Activated CD4-positive, alpha-beta T cell treated with anti-CD3 and anti-CD28 coated beads, Interleukin-2, Interleukin-4, amounts not matched to agents 100 ng/mL and 50 ng/mL, durations not matched to agents 16 hours and 8 hours (primary cell): ENCODE data around the gene GSTM4.

Experiments used
- DNase-seq: peaks from one replicate; pipeline ENCODE4 v3.0.0-alpha.2; 2020; ENCODE audit warnings: low spot score

Gene GSTM4

DNA sequence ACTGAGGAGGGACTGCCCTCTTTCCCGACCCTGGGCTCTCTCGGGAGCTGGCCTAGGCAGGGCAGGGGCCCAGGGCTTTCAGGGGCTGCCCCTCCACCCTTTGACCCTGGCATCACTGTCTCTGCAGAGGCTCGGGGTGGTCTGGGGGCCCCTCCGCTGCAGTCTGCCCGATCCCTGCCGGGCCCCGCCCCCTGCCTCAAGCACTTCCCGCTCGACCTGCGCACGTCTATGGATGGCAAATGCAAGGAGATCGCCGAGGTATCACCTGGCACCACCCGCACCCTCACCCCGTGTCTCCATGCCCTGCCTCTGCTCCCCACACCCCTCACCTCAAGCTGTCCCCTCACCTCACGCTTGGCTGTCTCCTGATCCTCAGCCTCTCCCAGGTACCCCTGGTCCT, 30.7 kb upstream of the GSTM4 start:
- DNase-seq, result no peak

DNA sequence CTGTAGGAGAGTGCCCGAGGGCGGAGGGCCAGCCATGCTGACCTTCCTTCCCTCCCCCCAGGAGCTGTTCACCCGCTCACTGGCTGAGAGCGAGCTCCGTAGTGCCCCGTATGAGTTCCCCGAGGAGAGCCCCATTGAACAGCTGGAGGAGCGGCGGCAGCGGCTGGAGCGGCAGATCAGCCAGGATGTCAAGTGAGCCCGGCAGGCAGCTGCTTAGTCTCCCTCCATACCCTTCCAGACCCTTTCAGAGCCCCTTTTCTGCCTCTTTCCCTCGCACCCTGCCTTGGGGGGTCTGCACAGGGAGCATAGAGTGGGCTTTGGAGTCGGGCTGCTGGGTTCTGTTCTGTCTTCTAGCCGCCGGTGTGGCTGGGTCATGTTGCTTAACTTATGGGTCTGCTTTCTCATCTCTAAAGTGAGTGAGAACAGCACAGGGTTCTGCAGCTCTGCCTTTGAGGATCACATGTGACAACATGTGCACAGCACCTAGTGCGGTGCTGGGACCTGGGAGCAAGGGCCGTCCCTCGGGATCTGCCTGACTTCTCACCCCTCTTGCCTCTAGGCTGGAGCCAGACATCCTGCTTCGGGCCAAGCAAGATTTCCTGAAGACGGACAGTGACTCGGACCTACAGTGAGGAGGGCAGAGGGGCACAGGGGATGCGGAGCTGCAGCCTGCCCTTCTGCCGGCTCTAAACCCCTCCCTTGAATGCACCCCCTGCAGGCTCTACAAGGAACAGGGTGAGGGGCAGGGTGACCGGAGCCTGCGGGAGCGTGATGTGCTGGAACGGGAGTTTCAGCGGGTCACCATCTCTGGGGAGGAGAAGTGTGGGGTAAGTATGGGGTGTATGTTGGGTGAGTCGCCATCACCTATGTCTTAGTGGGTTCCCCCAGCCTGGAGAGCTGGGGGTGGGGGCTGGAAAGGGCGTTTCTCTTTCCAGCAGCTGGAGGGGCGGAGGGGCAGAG, 30.0 kb upstream of the GSTM4 start:
- no peak for DNase-seq

DNA sequence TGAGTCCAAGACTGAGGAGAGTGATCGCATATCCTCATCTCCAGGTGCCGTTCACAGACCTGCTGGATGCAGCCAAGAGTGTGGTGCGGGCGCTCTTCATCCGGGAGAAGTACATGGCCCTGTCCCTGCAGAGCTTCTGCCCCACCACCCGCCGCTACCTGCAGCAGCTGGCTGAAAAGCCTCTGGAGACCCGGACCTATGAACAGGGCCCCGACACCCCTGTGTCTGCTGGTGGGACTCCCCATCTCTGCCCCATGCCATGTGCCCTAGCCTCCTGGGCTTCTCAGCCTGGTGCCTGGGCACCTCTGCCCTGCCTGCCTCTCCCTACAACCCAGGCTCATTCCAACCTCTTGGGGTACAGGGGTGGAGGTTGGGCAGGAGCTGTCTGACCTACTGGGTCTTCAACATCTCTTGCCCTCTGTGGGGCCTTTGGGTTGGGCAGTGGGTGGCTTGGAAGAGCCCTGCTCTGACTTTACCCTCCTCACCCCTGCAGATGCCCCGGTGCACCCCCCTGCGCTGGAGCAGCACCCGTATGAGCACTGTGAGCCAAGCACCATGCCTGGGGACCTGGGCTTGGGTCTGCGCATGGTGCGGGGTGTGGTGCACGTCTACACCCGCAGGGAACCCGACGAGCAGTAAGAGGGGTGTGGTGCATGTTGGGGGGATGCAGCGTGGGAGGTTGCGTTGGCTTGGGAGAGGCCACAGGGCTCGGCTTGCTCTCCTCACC, 29.1 kb upstream of the GSTM4 start:
- no peak for DNase-seq

DNA sequence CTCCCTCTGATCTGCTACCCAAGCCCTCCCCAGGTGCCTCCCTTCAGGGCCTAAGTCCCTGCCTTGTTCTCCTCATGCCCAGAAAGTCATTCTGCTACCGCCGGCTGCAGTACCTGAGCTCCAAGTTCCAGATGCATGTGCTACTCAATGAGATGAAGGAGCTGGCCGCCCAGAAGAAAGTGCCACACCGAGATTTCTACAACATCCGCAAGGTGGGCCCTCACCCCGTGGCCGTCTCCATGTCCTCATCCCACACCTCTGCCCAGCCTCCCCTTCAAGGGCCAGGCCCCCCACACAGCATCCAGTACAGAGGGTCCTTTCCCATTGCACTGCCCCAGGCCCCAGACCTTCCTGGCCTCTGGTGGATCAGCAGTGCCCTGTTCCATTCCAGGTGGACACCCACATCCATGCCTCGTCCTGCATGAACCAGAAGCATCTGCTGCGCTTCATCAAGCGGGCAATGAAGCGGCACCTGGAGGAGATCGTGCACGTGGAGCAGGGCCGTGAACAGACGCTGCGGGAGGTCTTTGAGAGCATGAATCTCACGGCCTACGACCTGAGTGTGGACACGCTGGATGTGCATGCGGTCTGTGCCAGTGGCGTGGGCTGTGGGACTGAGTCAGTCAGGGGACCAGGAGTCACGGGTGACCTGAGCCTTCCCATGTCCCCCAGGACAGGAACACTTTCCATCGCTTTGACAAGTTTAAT, 28.1 kb upstream of the GSTM4 start:
- no peak for DNase-seq

DNA sequence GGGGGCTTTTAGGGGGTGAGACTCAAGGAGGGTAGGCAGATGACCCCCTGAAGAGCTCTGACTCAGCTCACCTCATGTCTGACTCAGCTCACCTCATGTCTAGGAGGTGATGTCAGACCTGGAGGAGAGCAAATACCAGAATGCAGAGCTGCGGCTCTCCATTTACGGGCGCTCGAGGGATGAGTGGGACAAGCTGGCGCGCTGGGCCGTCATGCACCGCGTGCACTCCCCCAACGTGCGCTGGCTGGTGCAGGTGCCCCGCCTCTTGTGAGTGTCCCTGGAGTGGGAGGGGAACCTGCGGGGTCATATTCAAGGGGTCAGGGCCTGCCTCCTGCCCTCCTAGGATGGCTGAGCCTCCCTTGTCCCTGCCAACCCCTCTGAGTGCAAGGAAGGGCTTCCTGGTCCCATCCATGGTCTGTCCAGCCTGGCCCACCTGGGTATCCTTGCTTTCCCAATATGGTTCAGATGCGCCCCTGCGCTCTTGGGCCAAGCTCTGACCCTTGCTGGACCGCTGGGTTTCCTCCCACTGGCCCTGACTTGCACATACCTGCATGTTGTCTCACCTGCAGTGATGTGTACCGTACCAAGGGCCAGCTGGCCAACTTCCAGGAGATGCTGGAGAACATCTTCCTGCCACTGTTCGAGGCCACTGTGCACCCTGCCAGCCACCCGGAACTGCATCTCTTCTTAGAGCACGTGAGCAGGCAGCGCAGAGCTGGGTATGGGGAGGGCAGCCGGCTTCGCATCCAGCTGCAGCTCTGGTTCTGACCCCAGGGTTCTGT, 27.2 kb upstream of the GSTM4 start:
- DNase-seq, result no peak

DNA sequence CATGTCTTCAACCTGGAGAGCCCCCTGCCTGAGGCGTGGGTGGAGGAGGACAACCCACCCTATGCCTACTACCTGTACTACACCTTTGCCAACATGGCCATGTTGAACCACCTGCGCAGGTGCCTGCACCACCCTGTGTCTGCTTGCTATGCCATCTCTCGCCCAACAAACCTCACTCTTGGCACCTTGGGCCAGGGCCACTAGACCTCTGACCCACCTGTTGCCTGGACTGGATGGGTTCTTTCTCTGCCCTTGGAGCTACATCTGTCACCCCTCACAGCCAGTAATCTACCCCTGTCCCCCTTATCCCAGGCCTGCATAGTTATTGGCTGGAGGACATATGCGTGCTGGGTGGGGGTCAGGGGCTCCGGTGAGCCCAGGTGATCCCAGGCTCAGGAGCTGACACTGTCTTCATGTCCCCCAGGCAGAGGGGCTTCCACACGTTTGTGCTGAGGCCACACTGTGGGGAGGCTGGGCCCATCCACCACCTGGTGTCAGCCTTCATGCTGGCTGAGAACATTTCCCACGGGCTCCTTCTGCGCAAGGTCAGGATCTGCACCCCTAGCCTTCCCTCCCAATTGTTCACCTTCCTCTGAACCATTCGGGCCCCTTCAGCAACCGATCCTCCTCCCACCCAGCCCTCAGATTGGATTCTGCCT, 26.4 kb upstream of the GSTM4 start:
- no peak for DNase-seq

DNA sequence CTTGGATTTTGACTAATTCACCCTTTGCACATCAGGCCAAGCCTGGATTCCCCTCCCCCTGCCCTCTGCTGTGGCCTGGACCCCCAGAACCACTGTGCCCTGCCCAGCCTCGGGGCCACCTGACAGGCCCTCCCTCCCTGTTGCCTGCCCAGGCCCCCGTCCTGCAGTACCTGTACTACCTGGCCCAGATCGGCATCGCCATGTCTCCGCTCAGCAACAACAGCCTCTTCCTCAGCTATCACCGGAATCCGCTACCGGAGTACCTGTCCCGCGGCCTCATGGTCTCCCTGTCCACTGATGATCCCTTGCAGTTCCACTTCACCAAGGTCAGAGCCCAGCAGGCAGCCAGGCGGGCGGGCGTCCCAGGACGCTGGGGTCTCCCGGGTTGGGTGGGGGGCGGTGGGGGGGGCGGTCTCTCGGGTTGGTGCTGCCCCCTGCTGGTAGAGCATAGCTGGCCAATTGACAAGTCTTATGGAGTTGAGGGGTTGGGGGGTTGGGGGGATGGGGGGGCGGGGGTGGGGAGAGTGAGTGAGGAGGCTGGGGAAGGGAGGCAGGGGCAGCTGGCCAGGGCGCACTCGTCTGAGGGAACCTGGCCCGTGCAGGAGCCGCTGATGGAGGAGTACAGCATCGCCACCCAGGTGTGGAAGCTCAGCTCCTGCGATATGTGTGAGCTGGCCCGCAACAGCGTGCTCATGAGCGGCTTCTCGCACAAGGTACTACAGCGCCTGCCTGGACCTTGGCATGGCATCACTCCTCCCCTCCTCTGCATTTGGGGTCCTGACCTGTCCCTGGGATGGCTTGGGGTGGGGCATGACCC, 25.6 kb upstream of the GSTM4 start:
- no peak for DNase-seq

DNA sequence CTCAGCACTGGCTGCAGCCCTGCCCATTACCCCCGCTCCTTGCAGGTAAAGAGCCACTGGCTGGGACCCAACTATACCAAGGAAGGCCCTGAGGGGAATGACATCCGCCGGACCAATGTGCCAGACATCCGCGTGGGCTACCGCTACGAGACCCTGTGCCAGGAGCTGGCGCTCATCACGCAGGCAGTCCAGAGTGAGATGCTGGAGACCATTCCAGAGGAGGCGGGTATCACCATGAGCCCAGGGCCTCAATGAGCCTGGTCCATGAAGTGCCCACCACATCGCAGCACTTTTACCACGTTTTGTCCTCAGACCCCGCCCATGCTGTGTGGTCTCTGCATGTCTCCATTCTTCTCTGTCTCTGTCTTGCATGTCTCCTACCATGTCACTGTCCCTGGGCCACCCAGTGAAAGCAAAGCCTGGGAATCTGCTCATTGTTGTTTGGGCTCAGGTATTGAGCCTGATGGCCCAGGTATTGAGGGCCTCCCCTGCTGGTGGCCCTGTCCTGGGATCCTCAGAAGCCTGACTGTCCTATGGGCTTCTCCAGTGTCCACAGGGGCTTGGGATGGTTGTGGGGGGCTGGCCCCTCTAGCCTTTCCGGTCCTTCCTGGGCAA, 24.9 kb upstream of the GSTM4 start:
- no peak for DNase-seq

DNA sequence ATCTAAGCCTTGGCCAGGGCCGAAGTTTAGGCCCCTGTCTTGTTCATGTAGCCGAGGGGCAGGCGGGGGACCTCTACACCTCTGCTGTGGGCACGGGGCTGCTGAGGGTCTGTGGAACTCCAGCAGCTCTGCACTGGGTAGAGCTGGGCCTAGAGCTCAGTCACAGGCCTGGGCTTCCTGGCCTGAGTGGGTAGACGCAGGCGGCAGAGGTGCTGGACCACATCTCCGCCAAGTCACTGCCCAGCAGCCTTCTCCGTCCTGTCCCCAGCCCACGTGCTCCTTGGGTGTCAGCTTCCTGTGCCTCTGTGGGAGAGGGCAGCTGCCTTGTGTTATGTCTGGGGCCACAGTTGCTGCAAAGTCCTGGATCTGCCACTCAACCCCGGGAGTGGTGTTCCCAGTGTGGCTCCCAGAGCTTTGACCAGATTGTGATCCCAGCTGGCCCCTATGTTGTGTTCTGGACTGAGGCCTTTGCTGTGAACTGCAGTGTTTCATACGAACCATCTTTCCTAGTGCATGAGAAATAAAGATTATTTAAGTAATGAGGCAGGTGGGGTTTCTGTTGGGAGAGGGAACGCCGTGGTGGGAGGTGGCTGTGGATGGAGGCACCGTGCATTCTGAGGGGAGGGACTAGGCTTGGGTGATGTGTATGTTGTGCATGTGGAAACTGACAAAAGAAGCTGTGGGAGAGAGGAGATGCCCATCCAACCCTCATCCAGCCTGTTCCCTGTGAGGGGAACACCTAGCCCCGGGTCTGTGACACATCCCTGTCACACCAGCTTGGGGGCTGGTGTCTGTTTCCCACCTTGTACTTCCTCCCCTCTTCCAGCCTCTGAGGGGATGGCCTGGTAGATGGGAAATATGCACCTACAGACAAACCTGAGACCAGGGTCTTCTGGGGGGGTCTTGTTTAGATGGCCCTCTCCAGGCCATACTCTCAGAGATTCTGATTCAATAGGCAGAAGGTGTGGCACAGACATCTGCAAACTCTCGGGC, 24.1 kb upstream of the GSTM4 start:
- no peak for DNase-seq

DNA sequence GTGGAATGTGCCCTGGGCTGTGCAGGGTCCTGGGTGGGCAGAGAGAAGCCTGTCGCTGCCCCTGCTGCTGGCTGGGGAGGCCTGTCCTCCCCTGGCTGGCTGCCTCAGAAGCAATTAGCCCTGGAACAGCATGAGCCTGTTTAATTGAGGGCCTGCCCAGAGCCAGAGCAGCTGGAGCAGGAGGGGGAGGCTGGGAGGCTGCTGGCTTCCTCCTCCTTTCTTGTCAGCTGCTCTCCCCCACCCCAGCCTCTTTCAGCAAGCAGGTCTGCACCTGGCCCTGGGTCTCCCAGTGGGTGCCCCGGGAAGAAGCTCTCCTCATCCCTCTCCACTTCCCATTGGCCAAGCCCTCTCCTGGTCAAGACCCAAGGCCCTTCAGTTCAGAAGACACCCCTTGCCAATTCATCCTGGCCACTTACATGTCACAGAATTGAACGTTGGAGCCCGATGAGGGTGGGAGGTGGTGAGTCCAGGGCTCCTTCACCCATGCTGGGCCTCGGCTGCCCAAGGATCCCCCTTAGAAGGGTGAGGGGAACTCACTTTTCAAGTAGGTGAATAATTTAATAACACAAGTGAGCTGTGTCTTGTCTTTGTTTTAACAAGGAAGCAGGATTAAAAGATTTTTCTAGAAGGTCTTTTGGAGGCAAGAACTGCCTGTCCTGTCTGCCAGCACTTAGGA, 23.1 kb upstream of the GSTM4 start:
- no peak for DNase-seq

DNA sequence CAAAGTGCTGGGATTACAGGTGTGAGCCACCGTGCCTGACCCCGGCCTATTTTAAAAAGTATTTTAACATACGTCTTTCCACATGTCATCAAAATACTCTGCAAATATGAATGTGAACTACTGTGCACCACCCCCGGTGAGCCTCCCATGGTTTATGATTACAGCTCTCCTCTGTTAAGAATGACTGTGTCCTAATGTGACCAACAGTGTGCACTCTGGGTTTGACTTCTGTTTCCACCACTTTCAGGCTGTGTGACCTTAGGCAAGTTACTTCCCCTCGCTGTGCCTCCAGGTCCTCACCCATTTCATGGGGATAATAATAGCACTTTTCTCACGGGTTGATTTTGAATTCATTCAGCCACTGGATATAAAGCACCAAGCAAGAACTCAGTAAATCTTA, 21.6 kb upstream of the GSTM4 start:
- no peak for DNase-seq

DNA sequence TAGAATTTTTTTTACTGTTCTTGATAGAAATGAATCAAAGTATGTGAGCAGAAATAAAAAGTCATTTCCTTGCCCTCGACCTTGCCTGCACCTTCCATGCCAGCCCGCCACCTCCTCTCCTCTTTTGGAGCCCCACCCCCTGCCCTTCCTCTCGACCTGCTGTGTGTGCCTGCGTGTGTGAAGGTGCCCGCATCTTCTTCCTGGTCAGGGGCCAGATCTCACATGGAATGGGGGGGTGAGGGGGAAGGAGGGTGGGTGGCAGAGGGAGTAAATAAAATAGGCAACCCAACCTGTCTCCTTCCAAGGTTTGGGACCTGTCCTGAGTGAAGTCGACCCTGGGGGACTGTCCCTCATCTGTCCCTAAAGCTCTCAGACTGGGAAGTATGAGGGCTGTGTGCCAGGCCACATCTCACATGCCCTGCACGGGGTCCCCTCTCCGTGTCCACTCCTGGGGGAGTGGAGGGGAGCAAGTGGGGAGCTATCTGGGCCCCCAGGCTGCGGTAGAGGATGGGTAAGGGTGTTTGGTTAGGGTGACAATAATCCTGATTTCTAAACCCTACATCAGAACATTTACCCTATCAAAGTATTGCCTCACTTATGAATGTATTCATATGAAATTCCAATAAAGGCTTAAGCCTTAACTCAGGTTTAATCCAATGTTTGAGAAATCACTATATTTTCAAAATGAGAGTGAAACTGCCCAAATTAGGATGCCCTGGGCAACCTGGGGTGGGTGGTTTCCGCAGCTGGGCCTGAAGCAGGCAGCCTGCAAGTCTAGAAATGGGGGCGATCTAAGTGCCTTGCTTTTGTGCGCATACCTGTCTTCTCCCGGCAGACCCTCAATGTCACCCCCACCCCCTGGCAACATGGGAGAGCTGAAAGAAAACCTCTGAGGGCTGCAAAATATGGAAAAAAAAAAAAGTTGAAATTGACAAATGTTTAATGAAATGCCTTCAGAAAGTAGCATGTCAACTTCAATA, 20.8 kb upstream of the GSTM4 start:
- DNase-seq, result no peak

DNA sequence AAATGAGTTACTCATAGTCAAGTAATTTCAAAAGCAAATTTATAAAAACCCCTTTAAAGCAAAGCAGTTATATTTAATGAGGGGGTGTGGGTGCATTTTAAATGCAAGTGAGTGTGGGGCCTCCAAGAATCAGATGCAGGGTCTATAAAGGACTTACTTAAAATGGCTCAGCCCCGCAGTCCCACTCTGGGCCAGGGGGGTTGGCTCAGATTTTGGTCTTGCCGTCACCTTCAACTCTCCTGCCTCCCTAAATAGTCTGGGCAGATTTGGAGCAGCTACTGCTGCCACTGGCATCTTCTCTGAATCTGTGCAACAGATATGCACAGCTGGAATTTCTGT, 20.1 kb upstream of the GSTM4 start:
- no peak for DNase-seq

DNA sequence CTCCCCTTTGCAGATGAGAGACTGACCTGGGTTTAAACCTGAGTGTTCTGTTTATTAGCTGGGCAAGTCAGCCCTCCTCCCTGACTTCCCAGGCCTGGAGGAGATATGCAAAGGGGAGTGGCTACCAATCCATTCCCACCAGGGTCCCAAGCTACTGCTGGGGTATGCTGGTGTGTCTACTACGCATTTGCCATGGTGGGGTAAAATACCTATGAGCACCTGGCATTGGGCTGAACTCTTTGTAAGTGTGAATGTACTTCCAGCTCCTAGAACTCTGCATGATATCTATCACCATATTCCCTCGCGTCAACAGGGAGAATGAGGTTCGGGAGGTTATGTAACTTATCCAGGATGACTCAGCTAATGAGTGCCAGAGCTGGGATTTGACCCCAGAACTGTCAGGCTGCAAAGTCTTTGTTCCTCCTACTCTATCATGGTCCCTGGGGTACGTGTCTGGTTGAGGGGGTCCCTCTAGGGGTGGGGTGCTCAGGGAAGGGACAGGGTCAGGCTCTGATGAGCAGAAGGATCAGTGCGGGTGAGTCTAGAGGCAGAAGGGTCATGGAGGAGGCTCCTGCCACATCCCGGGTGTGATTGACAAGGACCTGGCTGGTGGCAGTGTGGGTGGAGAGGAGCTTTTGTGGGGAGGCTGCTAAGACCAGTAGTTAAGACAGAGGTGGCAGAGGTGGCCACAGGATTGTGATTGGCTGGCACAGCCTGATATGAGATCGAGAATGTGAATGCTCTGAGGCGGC, 19.5 kb upstream of the GSTM4 start:
- DNase-seq, result no peak

DNA sequence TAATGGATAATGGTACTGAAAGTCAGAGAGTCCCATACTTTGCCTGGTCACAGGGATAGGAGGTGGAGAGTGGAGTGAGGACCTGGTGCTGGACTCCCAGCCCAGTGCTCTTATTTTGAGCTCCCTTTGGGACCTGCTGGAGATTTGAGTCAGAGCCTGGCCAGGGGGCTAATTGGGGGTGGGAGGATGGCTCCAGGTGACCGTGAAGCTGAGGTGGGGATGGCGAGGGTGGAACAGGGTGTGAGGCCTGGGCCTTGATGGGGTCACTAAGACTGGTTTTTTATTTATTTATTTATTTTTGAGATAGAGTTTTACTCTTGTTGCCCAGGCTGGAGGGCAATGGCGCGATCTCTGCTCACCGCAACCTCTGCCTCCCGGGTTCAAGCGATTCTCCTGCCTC, 18.5 kb upstream of the GSTM4 start:
- DNase-seq, result no peak

DNA sequence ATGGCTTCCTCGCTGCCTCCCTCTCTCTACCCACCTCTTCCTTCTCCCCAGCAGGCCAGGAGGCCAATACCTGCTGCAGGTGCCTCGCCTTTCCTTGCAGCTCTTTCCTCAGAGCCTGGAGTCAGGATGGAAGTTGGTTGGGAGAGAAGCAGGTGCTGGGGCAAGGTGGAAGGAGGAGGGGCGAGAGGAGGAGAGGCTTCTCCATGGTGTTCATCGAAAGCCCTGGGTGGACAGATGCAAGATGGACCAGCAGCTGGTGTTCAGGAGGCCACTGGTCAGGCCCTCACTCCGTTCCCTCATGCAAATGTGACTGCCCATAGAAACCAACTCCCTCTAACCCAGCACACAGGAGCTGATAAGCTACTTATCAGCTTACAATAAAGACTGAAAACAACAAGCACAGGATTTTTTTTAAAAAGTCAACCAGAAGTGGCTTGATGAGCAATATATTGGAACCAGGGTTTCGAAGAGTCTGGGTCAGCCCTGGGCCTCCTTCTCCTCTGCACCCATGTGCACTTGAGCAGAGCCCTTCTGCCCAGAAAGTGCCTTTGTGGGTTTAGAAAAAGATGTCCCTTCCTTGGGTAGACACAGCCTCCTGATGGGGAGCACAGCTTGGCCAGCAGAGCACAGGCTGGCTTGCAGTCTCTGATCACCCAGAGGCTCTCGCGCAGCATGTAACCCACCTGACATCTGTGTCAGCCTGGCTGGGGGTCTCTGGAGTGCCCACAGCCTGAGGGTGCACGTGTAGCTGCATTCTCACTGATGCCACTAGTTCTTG, 16.6 kb upstream of the GSTM4 start:
- no peak for DNase-seq
